OCI-LY1 (cell line): Measurements from ENCODE around the gene SPATA32.

ENCODE experiments used
- H2AFZ ChIP-seq: fragments of 200-600 bp; sonication (generic), shearing (Covaris generic); 2 replicates; pipeline ENCODE4 v1.6.0; 2014; ENCODE audit warnings: antibody characterized with exemption, mild to moderate bottlenecking, low read length
- H3F3A ChIP-seq: fragments of 200-600 bp; sonication (generic), shearing (Covaris generic); 2 replicates; pipeline ENCODE4 v1.6.0; 2014; ENCODE audit warnings: mild to moderate bottlenecking, antibody characterized with exemption, low read length, moderate library complexity; ENCODE audit not compliant: insufficient read depth
- H3K27ac ChIP-seq: fragments of 200-600 bp; sonication (generic); 2 replicates; pipeline ENCODE4 v1.5.1; 2014; ENCODE audit warnings: low read length, mixed run types, mild to moderate bottlenecking, low read depth; ENCODE audit not compliant: poor library complexity, severe bottlenecking
- H3K27me3 ChIP-seq: fragments of 200-600 bp; sonication (generic); 2 replicates; pipeline ENCODE4 v1.6.0; 2014; ENCODE audit warnings: antibody characterized with exemption, mild to moderate bottlenecking, low read length, moderate library complexity; ENCODE audit not compliant: insufficient read depth
- H3K36me3 ChIP-seq: fragments of 200-600 bp; sonication (generic); 2 replicates; pipeline ENCODE4 v1.6.1; 2014; ENCODE audit warnings: mild to moderate bottlenecking, antibody characterized with exemption, low read length, moderate library complexity, mixed read lengths; ENCODE audit not compliant: insufficient read depth
- H3K4me1 ChIP-seq: fragments of 200-600 bp; sonication (generic); 2 replicates; pipeline ENCODE4 v1.5.1; 2014; ENCODE audit warnings: mild to moderate bottlenecking, low read length, moderate library complexity; ENCODE audit not compliant: insufficient read depth, severe bottlenecking
- H3K4me2 ChIP-seq: fragments of 200-600 bp; sonication (generic), shearing (Covaris generic); 2 replicates; pipeline ENCODE4 v1.6.1; 2014; ENCODE audit warnings: low read length
- H3K4me3 ChIP-seq: fragments of 200-600 bp; sonication (generic); 2 replicates; pipeline ENCODE4 v1.5.1; 2014; ENCODE audit warnings: low read length, low read depth, mild to moderate bottlenecking, mixed read lengths; ENCODE audit not compliant: poor library complexity, severe bottlenecking
- H3K79me2 ChIP-seq: fragments of 200-600 bp; shearing (Covaris generic); 2 replicates; pipeline ENCODE4 v1.6.1; 2016; ENCODE audit warnings: mixed run types, low read length, mixed read lengths; ENCODE audit not compliant: insufficient read depth
- H3K9ac ChIP-seq: fragments of 200-600 bp; sonication (generic), shearing (Covaris generic); 2 replicates; pipeline ENCODE4 v1.6.1; 2014; ENCODE audit warnings: mild to moderate bottlenecking, low read length, mixed read lengths
- H3K9me2 ChIP-seq: fragments of 200-600 bp; sonication (generic), shearing (Covaris generic); 2 replicates; pipeline ENCODE4 v1.6.1; 2014; ENCODE audit warnings: low read depth, mild to moderate bottlenecking, low read length, mixed read lengths
- H3K9me3 ChIP-seq: fragments of 200-600 bp; shearing (Covaris generic); 2 replicates; pipeline ENCODE4 v1.6.1; 2014; ENCODE audit warnings: low read length, mixed read lengths
- H4K20me1 ChIP-seq: fragments of 200-600 bp; sonication (generic), shearing (Covaris generic); 2 replicates; pipeline ENCODE4 v1.6.0; 2016; ENCODE audit warnings: mild to moderate bottlenecking, low read length; ENCODE audit not compliant: insufficient read depth
- CTCF ChIP-seq: fragments of 200-600 bp; sonication (generic), shearing (Covaris generic); IDR thresholded peaks from 2 replicates; pipeline ENCODE4 v1.5.1; 2017; ENCODE audit warnings: mild to moderate bottlenecking, antibody characterized with exemption, low read length, moderate library complexity, mixed read lengths
- EZH2 ChIP-seq: fragments of 200-600 bp; sonication (generic), shearing (Covaris generic); IDR thresholded peaks from 2 replicates; pipeline ENCODE4 v1.8.0; 2017; ENCODE audit warnings: borderline replicate concordance, mixed run types, mild to moderate bottlenecking, antibody characterized with exemption, low read length, moderate library complexity, mixed read lengths

SPATA32 gene

GRCh38 chr17:45230787-45231480, 31.0 kb downstream of the SPATA32 start:
- TF ChIP-seq EZH2: no peak
- no peak for TF ChIP-seq CTCF
- Histone ChIP-seq H4K20me1 (no peaks in the 10 kb centered on the region), H3K9ac (no peak overlapping the region), H3K36me3 (no peaks in the 10 kb centered on the region), H3K4me1 (peaks cover 43% of the 10 kb centered on the region), H3K4me2 (no peak overlapping the region), H3K9me3 (no peaks in the 10 kb centered on the region), H3K27me3 (no peaks in the 10 kb centered on the region), H3K79me2 (no peaks in the 10 kb centered on the region), H3F3A (peaks cover 5% of the 10 kb centered on the region; the same call in 1 of the 2 replicates), H3K27ac (no peak overlapping the region), H2AFZ (no peak overlapping the region), H3K4me3 (no peak overlapping the region), H3K9me2 (no peaks in the 10 kb centered on the region)

DNA sequence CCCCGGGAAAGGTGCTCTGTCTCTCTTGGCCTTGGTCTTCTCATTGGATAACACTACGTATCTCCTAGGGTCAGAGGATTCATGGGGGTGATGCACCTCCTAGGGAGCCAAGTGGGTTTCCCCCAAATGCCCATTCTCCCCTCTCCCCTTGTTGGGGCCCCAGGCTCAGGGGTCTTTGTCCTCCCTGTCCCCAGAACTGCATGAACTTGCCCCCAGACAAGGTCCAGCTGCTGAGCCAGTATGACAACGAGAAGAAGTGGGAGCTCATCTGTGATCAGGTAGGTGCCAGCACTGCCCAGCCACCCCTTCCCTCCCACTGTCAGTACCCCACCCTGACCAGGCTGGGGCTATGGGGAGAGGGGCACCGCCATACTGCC, 31.5 kb downstream of the SPATA32 start:
- no peaks in the 10 kb centered on the region for H3K9me3 ChIP-seq
- H3K79me2 ChIP-seq: no peaks in the 10 kb centered on the region
- H4K20me1 ChIP-seq: no peaks in the 10 kb centered on the region
- no peak overlapping the region for H3K27ac ChIP-seq
- no peak for TF ChIP-seq CTCF
- no peak for TF ChIP-seq EZH2
- H3K27me3 ChIP-seq: no peaks in the 10 kb centered on the region
- H3K4me2 ChIP-seq: no peak overlapping the region
- peaks cover 49% of the 10 kb centered on the region for H3K4me1 ChIP-seq
- no peak overlapping the region for H3K9ac ChIP-seq
- H3K9me2 ChIP-seq: no peaks in the 10 kb centered on the region
- H2AFZ ChIP-seq: no peak overlapping the region
- no peak overlapping the region for H3K4me3 ChIP-seq
- H3K36me3 ChIP-seq: no peaks in the 10 kb centered on the region
- H3F3A ChIP-seq: peaks cover 5% of the 10 kb centered on the region; the same call in 1 of the 2 replicates

- no peak overlapping the region for H2AFZ ChIP-seq
- H4K20me1 ChIP-seq: no peaks in the 10 kb centered on the region
- no peaks in the 10 kb centered on the region for H3K9me2 ChIP-seq
- no peak overlapping the region for H3K4me3 ChIP-seq
- TF ChIP-seq EZH2 (no peak), CTCF (no peak)
- no peaks in the 10 kb centered on the region for H3K79me2 ChIP-seq
- no peaks in the 10 kb centered on the region for H3K9me3 ChIP-seq
- H3K27ac ChIP-seq: no peak overlapping the region
- H3K4me2 ChIP-seq: no peak overlapping the region
- no peaks in the 10 kb centered on the region for H3K36me3 ChIP-seq
- peaks cover 54% of the 10 kb centered on the region for H3K4me1 ChIP-seq
- no peaks in the 10 kb centered on the region for H3K27me3 ChIP-seq
- peaks cover 5% of the 10 kb centered on the region; the same call in 1 of the 2 replicates for H3F3A ChIP-seq
- H3K9ac ChIP-seq: no peak overlapping the region
Observed at GRCh38 chr17:45229681-45230409, 32.0 kb downstream of the SPATA32 start.
